Right atrium auricular region (tissue), 2 donors: Measurements from ENCODE around the gene DOCK2. TPM values are rescaled to one million over a fixed set of nuclear protein-coding genes. Genes with fewer than 3 reads are reported as not detected.

Experiments used
- DNase-seq: peaks from one replicate; pipeline ENCODE4 v3.0.0-alpha.2; 2019; ENCODE audit warnings: low spot score
- H3K27ac ChIP-seq, 2 donors: fragments of 200-600 bp; sonication (generic); 1 replicate in 1 of 2; 2 replicates in 1 of 2; pipeline ENCODE4 v1.5.1; 2016 to 2019
- H3K27me3 ChIP-seq, 2 donors: fragments of 200-600 bp; sonication (generic); one replicate each; pipeline versions ENCODE4 v1.5.1 to v1.6.0; 2017 to 2019
- H3K36me3 ChIP-seq: fragments of 200-600 bp; sonication (generic); one replicate; pipeline ENCODE4 v1.5.1; 2016
- H3K4me1 ChIP-seq, 2 donors: fragments of 200-600 bp; sonication (generic); one replicate each; pipeline versions ENCODE4 v1.5.1 to v1.6.0; 2017 to 2019
- H3K4me3 ChIP-seq, 2 donors: fragments of 200-600 bp; sonication (generic); 1 replicate in 1 of 2; 2 replicates in 1 of 2; pipeline ENCODE4 v1.5.1; 2017 to 2019; ENCODE audit warnings: mild to moderate bottlenecking in 1 of 2, moderate library complexity in 1 of 2
- H3K9me3 ChIP-seq, 2 donors: fragments of 200-600 bp; sonication (generic); one replicate each; pipeline ENCODE4 v1.5.1; 2019
- total RNA-seq, 2 donors: library from RNA; depleted of rRNA; stranded (reverse); fragments of >200 nt; gene quantifications; one replicate each; pipeline ENCODE4 v1.1.0, GENCODE V29; 2016
- TF ChIP-seq, protein P1 (sequence below), 2 donors: fragments of 200-600 bp; sonication (generic); IDR thresholded peaks; one replicate each; pipeline ENCODE4 v1.5.1; 2019; ENCODE audit warnings: antibody characterized with exemption in 2 of 2

Gene DOCK2
- total RNA-seq, 2 donors from 2014 or later, result 3.7 to 5.4 TPM

GRCh38 chr5:169811680-169812079 is 174.6 kb downstream of the DOCK2 start:
- peaks cover 0 to 7% of the 10 kb centered on the region in 2 donors for H3K9me3 ChIP-seq
- TF ChIP-seq, protein P1, sequence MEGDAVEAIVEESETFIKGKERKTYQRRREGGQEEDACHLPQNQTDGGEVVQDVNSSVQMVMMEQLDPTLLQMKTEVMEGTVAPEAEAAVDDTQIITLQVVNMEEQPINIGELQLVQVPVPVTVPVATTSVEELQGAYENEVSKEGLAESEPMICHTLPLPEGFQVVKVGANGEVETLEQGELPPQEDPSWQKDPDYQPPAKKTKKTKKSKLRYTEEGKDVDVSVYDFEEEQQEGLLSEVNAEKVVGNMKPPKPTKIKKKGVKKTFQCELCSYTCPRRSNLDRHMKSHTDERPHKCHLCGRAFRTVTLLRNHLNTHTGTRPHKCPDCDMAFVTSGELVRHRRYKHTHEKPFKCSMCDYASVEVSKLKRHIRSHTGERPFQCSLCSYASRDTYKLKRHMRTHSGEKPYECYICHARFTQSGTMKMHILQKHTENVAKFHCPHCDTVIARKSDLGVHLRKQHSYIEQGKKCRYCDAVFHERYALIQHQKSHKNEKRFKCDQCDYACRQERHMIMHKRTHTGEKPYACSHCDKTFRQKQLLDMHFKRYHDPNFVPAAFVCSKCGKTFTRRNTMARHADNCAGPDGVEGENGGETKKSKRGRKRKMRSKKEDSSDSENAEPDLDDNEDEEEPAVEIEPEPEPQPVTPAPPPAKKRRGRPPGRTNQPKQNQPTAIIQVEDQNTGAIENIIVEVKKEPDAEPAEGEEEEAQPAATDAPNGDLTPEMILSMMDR (IDR thresholded peaks at IDR 0.05), result no peak
- H3K4me3 ChIP-seq, result no peak overlapping the region
- no peaks in the 10 kb centered on the region for H3K27me3 ChIP-seq
- no peak overlapping the region for H3K27ac ChIP-seq
- no peaks in the 10 kb centered on the region for H3K36me3 ChIP-seq
- no peak for DNase-seq
- H3K4me1 ChIP-seq, result no peaks in the 10 kb centered on the region

- H3K27me3 ChIP-seq, result no peaks in the 10 kb centered on the region
- H3K27ac ChIP-seq, result no peak overlapping the region
- no peaks in the 10 kb centered on the region for H3K4me1 ChIP-seq
- no peak for DNase-seq
- TF ChIP-seq, protein P1 (IDR thresholded peaks at IDR 0.05), result no peak
- H3K9me3 ChIP-seq, result peaks cover 0 to 7% of the 10 kb centered on the region in 2 donors
- H3K4me3 ChIP-seq, result no peak overlapping the region
- no peaks in the 10 kb centered on the region for H3K36me3 ChIP-seq
Observed at GRCh38 chr5:169812786-169813185, 175.7 kb downstream of the DOCK2 start.

DNA sequence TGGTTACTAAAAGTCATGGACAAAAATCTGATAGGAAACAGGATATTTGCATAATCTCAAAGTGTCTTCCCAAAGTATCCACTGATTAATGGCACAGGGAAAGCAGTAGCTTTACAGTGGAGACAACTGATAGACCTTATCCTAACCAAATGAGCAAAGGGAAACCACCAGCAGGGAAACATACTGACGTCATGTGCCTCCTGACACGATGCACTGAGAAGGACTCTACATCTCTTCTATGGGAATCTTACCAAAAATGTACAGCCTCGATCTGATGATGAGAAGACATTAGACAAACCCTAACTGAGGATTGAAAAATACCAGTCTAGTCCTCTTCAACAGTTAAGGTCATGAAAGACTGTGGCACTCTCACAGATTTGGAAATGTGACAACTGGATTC is 177.0 kb downstream of the DOCK2 start:
- TF ChIP-seq, protein P1 (IDR thresholded peaks at IDR 0.05), result no peak

GRCh38 chr5:169814522-169814921 is 177.4 kb downstream of the DOCK2 start:
- no peak overlapping the region for H3K27ac ChIP-seq
- H3K4me1 ChIP-seq, result no peaks in the 10 kb centered on the region
- peaks cover 0 to 7% of the 10 kb centered on the region in 2 donors for H3K9me3 ChIP-seq
- H3K36me3 ChIP-seq, result no peaks in the 10 kb centered on the region
- no peak for DNase-seq
- H3K4me3 ChIP-seq, result no peak overlapping the region
- TF ChIP-seq, protein P1 (IDR thresholded peaks at IDR 0.05), result no peak
- no peaks in the 10 kb centered on the region for H3K27me3 ChIP-seq

More for the DNA sequence above, 177.0 kb downstream of the DOCK2 start:
- peaks cover 0 to 7% of the 10 kb centered on the region in 2 donors for H3K9me3 ChIP-seq
- H3K27me3 ChIP-seq, result no peaks in the 10 kb centered on the region
- H3K36me3 ChIP-seq, result no peaks in the 10 kb centered on the region
- no peaks in the 10 kb centered on the region for H3K4me1 ChIP-seq
- no peak overlapping the region for H3K27ac ChIP-seq
- H3K4me3 ChIP-seq, result no peak overlapping the region
- DNase-seq, result no peak

- no peaks in the 10 kb centered on the region for H3K36me3 ChIP-seq
- no peak for DNase-seq
- H3K4me3 ChIP-seq, result no peak overlapping the region
- H3K27ac ChIP-seq, result no peak overlapping the region
- TF ChIP-seq, protein P1 (IDR thresholded peaks at IDR 0.05), result no peak
- no peaks in the 10 kb centered on the region for H3K27me3 ChIP-seq
- peaks cover 0 to 7% of the 10 kb centered on the region in 2 donors for H3K9me3 ChIP-seq
- no peaks in the 10 kb centered on the region for H3K4me1 ChIP-seq
Observed at GRCh38 chr5:169817031-169817430, 180.0 kb downstream of the DOCK2 start.

DNA sequence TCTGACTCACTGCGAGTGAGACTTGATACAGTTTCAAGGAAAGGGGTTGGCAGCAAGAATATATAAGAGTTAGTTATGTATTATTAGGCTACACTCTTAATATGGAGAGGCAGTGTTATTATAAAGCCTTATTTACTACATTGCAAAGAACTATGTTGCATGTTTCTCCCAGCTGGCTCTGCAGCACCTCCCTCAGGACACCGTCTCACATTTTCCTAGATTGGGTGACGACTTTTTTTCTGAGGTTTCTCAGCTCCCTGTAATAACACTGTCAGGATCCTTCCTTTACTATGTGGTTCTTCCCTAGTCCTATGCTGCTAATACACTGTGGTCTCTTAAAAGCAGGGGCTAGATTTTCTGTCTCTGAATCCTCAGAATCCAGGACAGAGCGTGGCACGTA is 189.5 kb downstream of the DOCK2 start:
- Histone ChIP-seq H3K27me3 (no peaks in the 10 kb centered on the region), H3K4me3 (no peak overlapping the region), H3K36me3 (no peaks in the 10 kb centered on the region), H3K27ac (no peak overlapping the region), H3K4me1 (no peaks in the 10 kb centered on the region), H3K9me3 (no peaks in the 10 kb centered on the region)
- TF ChIP-seq, protein P1 (IDR thresholded peaks at IDR 0.05), result no peak
- DNase-seq, result no peak
